Endodermal cell (in vitro differentiated cells): ENCODE results near the gene DUS1L. TPM values are rescaled to one million over a fixed set of nuclear protein-coding genes. Genes with fewer than 3 reads are reported as not detected.
A peak's percentile ranks its signal among the peaks of the same experiment; 100 is the strongest.

Experiments used
- DNase-seq: peaks from one replicate; pipeline ENCODE4 v3.0.0-alpha.2; 2017
- H3K27ac ChIP-seq: 2 replicates; pipeline ENCODE4 v1.5.1; 2013; ENCODE audit warnings: mild to moderate bottlenecking, low read depth, low read length, moderate library complexity
- H3K27me3 ChIP-seq: 2 replicates; pipeline ENCODE4 v1.6.1; 2013; ENCODE audit warnings: mild to moderate bottlenecking, low read length, moderate library complexity; ENCODE audit not compliant: insufficient read depth, control insufficient read depth, poor library complexity, severe bottlenecking
- H3K36me3 ChIP-seq: 2 replicates; pipeline ENCODE4 v1.7.0; 2013; ENCODE audit warnings: mild to moderate bottlenecking, low read length, moderate library complexity; ENCODE audit not compliant: control insufficient read depth, insufficient read depth
- H3K4me1 ChIP-seq: one replicate; pipeline ENCODE4 v1.7.0; 2013; ENCODE audit warnings: low read length; ENCODE audit not compliant: control insufficient read depth, insufficient read depth
- H3K4me3 ChIP-seq: 2 replicates; pipeline ENCODE4 v1.5.1; 2013; ENCODE audit warnings: mild to moderate bottlenecking, low read length, moderate library complexity
- H3K9ac ChIP-seq: 2 replicates; pipeline ENCODE4 v1.6.1; 2013; ENCODE audit warnings: mild to moderate bottlenecking, low read length, moderate library complexity; ENCODE audit not compliant: poor library complexity, severe bottlenecking; ENCODE audit errors: extremely low read depth
- H3K9me3 ChIP-seq: 2 replicates; pipeline ENCODE4 v1.6.1; 2013; ENCODE audit warnings: mild to moderate bottlenecking, low read length, moderate library complexity; ENCODE audit not compliant: control insufficient read depth
- H3K27ac Mint-ChIP-seq: 2 replicates; pipeline ENCODE4 v1.8.0; 2020; ENCODE audit warnings: mixed read lengths
- H3K27me3 Mint-ChIP-seq: 2 replicates; pipeline ENCODE4 v1.8.0; 2021; ENCODE audit warnings: mild to moderate bottlenecking, mixed read lengths; ENCODE audit not compliant: insufficient read depth
- H3K36me3 Mint-ChIP-seq: 2 replicates; pipeline ENCODE4 v1.8.0; 2020; ENCODE audit warnings: low read depth, mixed read lengths
- H3K4me1 Mint-ChIP-seq: 2 replicates; pipeline ENCODE4 v1.8.0; 2020; ENCODE audit warnings: mixed read lengths
- H3K4me3 Mint-ChIP-seq: 2 replicates; pipeline ENCODE4 v1.8.0; 2020; ENCODE audit warnings: mild to moderate bottlenecking, moderate library complexity, mixed read lengths
- H3K9me3 Mint-ChIP-seq: 2 replicates; pipeline ENCODE4 v1.8.0; 2020; ENCODE audit warnings: mild to moderate bottlenecking, mixed read lengths
- CTCF ChIP-seq: fragments of 200-600 bp; sonication (generic); conservative IDR thresholded peaks from 2 replicates; pipeline ENCODE4 v1.5.0; 2021; ENCODE audit warnings: antibody characterized with exemption, mild to moderate bottlenecking
- WGBS, 2 experiments: methylation state at CpG; one replicate each; pipeline versions ENCODE4 v1.1.5 to v1.1.7; 2013; ENCODE audit warnings: missing lambda C conversion rate in 2 of 2, mixed read lengths in 1 of 2; ENCODE audit not compliant: insufficient coverage in 1 of 2, insufficient read length in 1 of 2; 5-methylcytosine and 5-hydroxymethylcytosine counted together
- total RNA-seq, 2 donors: library from RNA; stranded (reverse); fragmentation: NEBNext Ultra II Directional in 1 of 2; extraction: Animal tissue kit (Norgen Biotek cat#: 25700) in 1 of 2; gene quantifications; 2 replicates in 1 of 2; 3 replicates in 1 of 2; pipeline ENCODE4 v1.2.1, GENCODE V29; 2021

Gene DUS1L
- total RNA-seq, 2 donors from 2014 or later, result 85.3 to 108 TPM

- Mint-ChIP-seq H3K27me3 (no peaks in the 10 kb centered on the region), H3K9me3 (no peaks in the 10 kb centered on the region), H3K4me3 (peak overlapping the region; percentile 78), H3K27ac (no peak overlapping the region), H3K36me3 (peaks cover 9% of the 10 kb centered on the region), H3K4me1 (peaks cover 4% of the 10 kb centered on the region)
- Histone ChIP-seq H3K4me1 (no peaks in the 10 kb centered on the region), H3K9me3 (no peaks in the 10 kb centered on the region), H3K27ac (no peak overlapping the region), H3K9ac (peak overlapping the region; percentile 71), H3K36me3 (peaks cover 46% of the 10 kb centered on the region), H3K4me3 (peak overlapping the region; percentile 89), H3K27me3 (no peaks in the 10 kb centered on the region)
- DNase-seq, result no peak
- no peak for TF ChIP-seq CTCF
- WGBS, 2 experiments, result 24 to 37% methylated on average over 14 to 19 of the region's 19 CpGs
Observed at GRCh38 chr17:82052638-82053059, 13.0 kb downstream of the DUS1L start.

DNA sequence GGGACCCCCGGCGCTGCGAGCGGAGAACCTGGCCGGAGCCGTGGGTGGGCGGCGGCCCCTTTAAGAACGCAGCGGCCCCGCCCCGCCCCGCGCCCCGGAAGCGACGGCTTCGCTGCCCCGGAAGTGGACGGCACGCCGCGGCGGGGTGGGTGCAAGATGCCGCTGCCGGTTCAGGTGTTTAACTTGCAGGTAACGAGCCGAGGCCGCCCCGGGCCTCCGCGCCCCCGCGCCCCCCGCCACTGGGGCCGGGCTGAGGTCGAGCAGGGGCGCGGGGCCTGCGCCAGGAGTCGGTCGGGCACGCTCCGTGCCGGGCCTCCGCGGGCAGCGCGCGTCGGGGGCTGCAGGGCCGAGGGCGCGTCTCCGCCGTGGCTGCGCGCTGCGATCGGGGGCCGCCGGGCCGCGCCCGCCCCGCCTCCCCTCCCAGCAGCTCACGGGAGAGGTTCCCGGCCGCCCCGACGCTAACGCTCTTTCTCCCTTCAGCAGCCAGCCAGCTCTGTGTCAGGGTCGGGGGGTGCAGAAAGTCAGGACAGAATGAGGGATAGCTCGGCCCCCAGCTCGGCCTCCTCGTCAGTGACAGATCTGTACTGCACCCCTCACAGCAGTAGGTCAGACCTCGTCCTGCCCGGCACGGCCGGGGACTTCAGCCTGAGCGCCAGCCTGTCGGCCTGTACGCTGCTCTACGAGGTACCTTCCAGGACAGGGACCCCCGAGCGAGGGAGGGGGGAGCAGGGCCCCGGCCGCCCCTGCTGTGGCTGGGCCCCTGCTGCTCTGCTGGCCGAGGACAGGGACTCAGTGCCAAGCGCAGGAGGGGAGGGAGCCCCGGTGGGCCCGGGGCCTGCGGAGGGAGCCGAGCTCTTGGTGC is 13.6 kb downstream of the DUS1L start, which contains the start of the genes GPS1 and RFNG:
Gene GPS1, plus strand, starts transcription at position 123 of the 862 bp plus-strand sequence. Its CDS starts 34 bp downstream, at position 157.
Gene RFNG, minus strand, starts transcription at position 36 of the 862 bp plus-strand sequence. CDS start 45 bp downstream, outside the sequence.
- no peaks in the 10 kb centered on the region for H3K27me3 Mint-ChIP-seq
- Histone ChIP-seq H3K27me3 (no peaks in the 10 kb centered on the region), H3K4me3 (peak within 1 kb of the TSS; percentile 89), H3K36me3 (peaks cover 52% of the 10 kb centered on the region), H3K9ac (peak within 1 kb of the TSS; percentile 71), H3K9me3 (no peaks in the 10 kb centered on the region), H3K4me1 (no peaks in the 10 kb centered on the region), H3K27ac (no peak within 1 kb of the TSS)
- WGBS, 2 experiments, result 0 to 1% methylated on average over 27 to 94 of the region's 94 CpGs
- no peaks in the 10 kb centered on the region for H3K9me3 Mint-ChIP-seq
- peak within 1 kb of the TSS; percentile 61 for H3K27ac Mint-ChIP-seq
- peak; percentile 93 for DNase-seq
- H3K36me3 Mint-ChIP-seq, result peaks cover 14% of the 10 kb centered on the region
- peaks cover 4% of the 10 kb centered on the region for H3K4me1 Mint-ChIP-seq
- H3K4me3 Mint-ChIP-seq, result peak within 1 kb of the TSS; percentile 78
- no peak for TF ChIP-seq CTCF

DNA sequence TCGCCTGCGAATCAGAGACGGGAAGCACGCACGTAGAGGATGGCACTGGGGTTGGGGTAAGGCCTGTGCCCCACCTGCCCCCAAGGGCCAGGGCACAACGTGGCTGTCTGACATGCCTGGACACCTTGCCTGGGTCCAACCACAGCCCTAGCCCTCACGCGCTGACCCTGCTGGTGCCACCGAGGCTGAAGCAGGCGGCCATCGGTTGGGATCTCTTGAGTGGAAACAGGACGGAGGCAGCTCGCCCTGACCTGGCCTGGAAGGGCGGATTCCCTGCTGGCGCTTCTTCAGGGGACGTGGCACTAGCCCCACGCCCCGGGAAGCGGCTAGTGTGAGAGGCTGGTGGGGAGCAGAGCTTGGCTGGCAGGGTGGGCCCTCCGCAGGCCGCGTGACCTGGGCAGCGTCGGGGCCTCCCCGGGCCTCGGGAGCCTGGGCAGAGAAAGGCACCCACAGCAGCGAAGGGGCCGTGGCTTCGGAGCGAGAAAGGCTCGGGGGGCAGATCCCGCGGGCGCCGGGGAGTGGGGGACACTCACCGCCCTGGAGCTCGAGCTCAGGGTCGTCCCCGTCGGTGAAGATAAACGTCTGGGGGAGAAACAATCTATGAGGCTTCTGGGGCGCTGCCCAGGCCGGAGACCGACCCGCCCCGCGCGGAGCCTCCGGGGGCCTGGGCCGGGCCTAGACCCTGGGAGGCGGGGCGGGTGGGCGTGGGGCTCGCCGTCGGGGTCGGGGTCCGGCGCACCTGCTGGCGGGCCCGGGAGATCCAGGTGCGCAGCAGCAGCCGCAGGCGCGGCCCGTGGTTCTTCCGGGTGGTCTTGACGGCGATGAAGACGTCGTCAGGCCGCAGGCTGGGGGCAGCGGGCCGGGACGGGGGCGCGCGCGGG is 14.6 kb downstream of the DUS1L start:
- peaks cover 51% of the 10 kb centered on the region for H3K36me3 ChIP-seq
- peak overlapping the region; percentile 44 for H3K9ac ChIP-seq
- no peaks in the 10 kb centered on the region for H3K27me3 ChIP-seq
- peak overlapping the region; percentile 82 for H3K4me3 ChIP-seq
- Mint-ChIP-seq H3K27me3 (no peaks in the 10 kb centered on the region), H3K4me3 (peak overlapping the region; percentile 78), H3K9me3 (no peaks in the 10 kb centered on the region), H3K4me1 (peaks cover 4% of the 10 kb centered on the region), H3K27ac (no peak overlapping the region), H3K36me3 (peaks cover 16% of the 10 kb centered on the region)
- WGBS, 2 experiments, result 21 to 38% methylated on average over 19 to 79 of the region's 79 CpGs
- DNase-seq, result peak; percentile 73
- no peaks in the 10 kb centered on the region for H3K4me1 ChIP-seq
- no peaks in the 10 kb centered on the region for H3K9me3 ChIP-seq
- TF ChIP-seq CTCF, result no peak
- H3K27ac ChIP-seq, result no peak overlapping the region
